HEK293 (cell line): ENCODE data around the gene FAM234A.

ENCODE experiments used
- BCL11A ChIP-seq: fragments of 450-650 bp; formaldehyde crosslinking; IDR thresholded peaks from 2 replicates; pipeline ENCODE4 v1.5.1; 2016; ENCODE audit warnings: low read depth, missing biosample characterization, missing genetic modification characterization
- GLI2 ChIP-seq: fragments of 450-650 bp; formaldehyde crosslinking; IDR thresholded peaks from 2 replicates; pipeline ENCODE4; 2017; ENCODE audit warnings: missing biosample characterization, missing genetic modification characterization, low read depth, borderline replicate concordance
- HOXA7 ChIP-seq: sonication (generic); formaldehyde crosslinking; IDR thresholded peaks from 2 replicates; pipeline ENCODE4 v1.8.1; 2022; ENCODE audit warnings: missing genetic modification reagents, borderline replicate concordance
- KLF1 ChIP-seq: fragments of 450-650 bp; formaldehyde crosslinking; IDR thresholded peaks from 2 replicates; pipeline ENCODE4 v1.5.1; 2016; ENCODE audit warnings: missing biosample characterization, missing genetic modification characterization
- KLF10 ChIP-seq: fragments of 450-650 bp; IDR thresholded peaks from 2 replicates; pipeline ENCODE4 v1.5.1; 2018; ENCODE audit warnings: missing biosample characterization, mild to moderate bottlenecking, missing genetic modification characterization
- KLF9 ChIP-seq: fragments of 450-650 bp; formaldehyde crosslinking; IDR thresholded peaks from 2 replicates; pipeline ENCODE4 v1.5.1; 2016; ENCODE audit warnings: missing biosample characterization, missing genetic modification characterization, low read depth
- MZF1 ChIP-seq: fragments of 450-650 bp; formaldehyde crosslinking; IDR thresholded peaks from 2 replicates; pipeline ENCODE4 v1.5.1; 2017; ENCODE audit warnings: missing biosample characterization, missing genetic modification characterization, borderline replicate concordance
- TCF7L2 ChIP-seq: IDR thresholded peaks from 2 replicates; pipeline ENCODE4 v1.6.1; 2011; ENCODE audit warnings: low read depth, mild to moderate bottlenecking, inconsistent platforms, low read length, moderate library complexity, borderline replicate concordance
- TRIM28 ChIP-seq: IDR thresholded peaks from 2 replicates; pipeline ENCODE4 v1.6.1; 2011; ENCODE audit warnings: low read length, control low read depth, borderline replicate concordance
- ZBTB17 ChIP-seq: fragments of 450-650 bp; formaldehyde crosslinking; IDR thresholded peaks from 2 replicates; pipeline ENCODE4 v1.5.1; 2016; ENCODE audit warnings: missing biosample characterization, missing genetic modification characterization
- ZBTB20 ChIP-seq: fragments of 450-650 bp; formaldehyde crosslinking; IDR thresholded peaks from 2 replicates; pipeline ENCODE4 v1.5.1; 2016; ENCODE audit warnings: missing biosample characterization, missing genetic modification characterization
- ZBTB26 ChIP-seq: fragments of 450-650 bp; formaldehyde crosslinking; optimal IDR thresholded peaks from 2 replicates; pipeline ENCODE3; 2016; ENCODE audit warnings: missing biosample characterization, mild to moderate bottlenecking, missing genetic modification characterization
- ZBTB6 ChIP-seq: fragments of 450-650 bp; formaldehyde crosslinking; IDR thresholded peaks from 2 replicates; pipeline ENCODE4 v1.5.1; 2017; ENCODE audit warnings: missing biosample characterization, missing genetic modification characterization
- ZEB2 ChIP-seq: fragments of 450-650 bp; formaldehyde crosslinking; IDR thresholded peaks from 2 replicates; pipeline ENCODE4 v1.5.1; 2016; ENCODE audit warnings: missing biosample characterization, missing genetic modification characterization
- ZFP69B ChIP-seq: fragments of 450-650 bp; formaldehyde crosslinking; IDR thresholded peaks from 2 replicates; pipeline ENCODE4 v1.5.1; 2016; ENCODE audit warnings: missing biosample characterization, missing genetic modification characterization
- ZNF148 ChIP-seq: fragments of 450-650 bp; formaldehyde crosslinking; IDR thresholded peaks from 2 replicates; pipeline ENCODE4 v1.5.0; 2017; ENCODE audit warnings: missing biosample characterization, missing genetic modification characterization, borderline replicate concordance
- ZNF157 ChIP-seq: fragments of 450-650 bp; formaldehyde crosslinking; IDR thresholded peaks from 2 replicates; pipeline ENCODE4 v1.5.1; 2016; ENCODE audit warnings: missing biosample characterization, missing genetic modification characterization
- ZNF239 ChIP-seq: fragments of 450-650 bp; formaldehyde crosslinking; IDR thresholded peaks from 2 replicates; pipeline ENCODE4 v1.5.1; 2016; ENCODE audit warnings: missing biosample characterization, missing genetic modification characterization
- ZNF26 ChIP-seq: fragments of 450-650 bp; formaldehyde crosslinking; IDR thresholded peaks from 2 replicates; pipeline ENCODE4 v1.5.1; 2016; ENCODE audit warnings: missing biosample characterization, missing genetic modification characterization
- ZNF274 ChIP-seq, 2 experiments: fragments of 200-500 bp in 1 of 2; fragments of 450-650 bp in 1 of 2; sonication (Bioruptor generic) in 1 of 2; formaldehyde crosslinking in 1 of 2; IDR thresholded peaks; 2 replicates each; pipeline versions ENCODE4 v1.5.1 to v1.6.1; 2014 to 2016; ENCODE audit warnings: borderline replicate concordance in 1 of 2, inconsistent platforms in 1 of 2, low read length in 1 of 2, missing biosample characterization in 1 of 2, missing genetic modification characterization in 1 of 2
- ZNF292 ChIP-seq: fragments of 450-650 bp; formaldehyde crosslinking; IDR thresholded peaks from 2 replicates; pipeline ENCODE4 v1.5.1; 2016; ENCODE audit warnings: low read depth, missing biosample characterization, missing genetic modification characterization, borderline replicate concordance
- ZNF335 ChIP-seq: fragments of 450-650 bp; formaldehyde crosslinking; conservative IDR thresholded peaks from 2 replicates; pipeline ENCODE4 v1.5.1; 2016; ENCODE audit warnings: missing biosample characterization, missing genetic modification characterization
- ZNF449 ChIP-seq: fragments of 450-650 bp; formaldehyde crosslinking; IDR thresholded peaks from 2 replicates; pipeline ENCODE4 v1.5.1; 2017; ENCODE audit warnings: missing biosample characterization, mild to moderate bottlenecking, missing genetic modification characterization, moderate library complexity
- ZNF501 ChIP-seq: fragments of 450-650 bp; formaldehyde crosslinking; IDR thresholded peaks from 2 replicates; pipeline ENCODE4 v1.5.1; 2016; ENCODE audit warnings: missing biosample characterization, missing genetic modification characterization
- ZNF596 ChIP-seq: fragments of 450-650 bp; IDR thresholded peaks from 2 replicates; pipeline ENCODE4 v1.5.0; 2018; ENCODE audit warnings: missing biosample characterization, mild to moderate bottlenecking, missing genetic modification characterization, moderate library complexity
- ZNF600 ChIP-seq: fragments of 450-650 bp; formaldehyde crosslinking; IDR thresholded peaks from 2 replicates; pipeline ENCODE4 v1.5.1; 2016; ENCODE audit warnings: missing biosample characterization, missing genetic modification characterization
- ZNF654 ChIP-seq: fragments of 450-650 bp; formaldehyde crosslinking; IDR thresholded peaks from 2 replicates; pipeline ENCODE4 v1.5.1; 2016; ENCODE audit warnings: low read depth, missing biosample characterization, missing genetic modification characterization
- ZNF791 ChIP-seq: fragments of 450-650 bp; formaldehyde crosslinking; IDR thresholded peaks from 2 replicates; pipeline ENCODE4 v1.5.1; 2016; ENCODE audit warnings: missing biosample characterization, missing genetic modification characterization
- ZSCAN16 ChIP-seq: fragments of 450-650 bp; formaldehyde crosslinking; IDR thresholded peaks from 2 replicates; pipeline ENCODE4 v1.5.1; 2016; ENCODE audit warnings: missing biosample characterization, missing genetic modification characterization
- ZSCAN30 ChIP-seq: fragments of 450-650 bp; IDR thresholded peaks from 2 replicates; pipeline ENCODE4 v1.5.1; 2018; ENCODE audit warnings: missing biosample characterization, mild to moderate bottlenecking, missing genetic modification characterization, moderate library complexity

The FAM234A gene

GRCh38 chr16:228852-229730 lies 5.5 kb upstream of the FAM234A start, which contains the start of gene LUC7L (continued):
- peak; percentile 83 for TF ChIP-seq ZBTB26 (tag by site-specific recombination)
- TF ChIP-seq ZNF335: peak; percentile 99
- no peak for TF ChIP-seq BCL11A (tag by site-specific recombination)
- no peak for TF ChIP-seq TRIM28
- peak; percentile 90 for TF ChIP-seq ZSCAN30 (tag by site-specific recombination)
- peak; percentile 83 for TF ChIP-seq ZBTB20
- TF ChIP-seq ZNF292 (tag by site-specific recombination): no peak
- TF ChIP-seq ZEB2 (tag by site-specific recombination): peak; percentile 88
- peak; percentile 91 for TF ChIP-seq ZNF449
- TF ChIP-seq ZNF600 (tag by site-specific recombination): peak; percentile 68
- TF ChIP-seq MZF1 (tag by site-specific recombination): no peak
- no peak for TF ChIP-seq HOXA7 (CRISPR knock-in tag)
- peak; percentile 96 for TF ChIP-seq ZNF501 (tag by site-specific recombination)
- peak; percentile 73 for TF ChIP-seq KLF9 (tag by site-specific recombination)
- no peak for TF ChIP-seq ZNF26 (tag by site-specific recombination)
- peak; percentile 3; the same call in 1 of the 2 replicates for TF ChIP-seq ZBTB6
- no peak for TF ChIP-seq ZNF596 (tag by site-specific recombination)
- peak; percentile 61; the same call in 1 of the 2 replicates for TF ChIP-seq ZFP69B (tag by site-specific recombination)
- no peak for TF ChIP-seq GLI2 (tag by site-specific recombination)
- no peak for TF ChIP-seq ZNF791
- TF ChIP-seq ZNF274 (IDR thresholded peaks at IDR 0.05; ENCODE audit: low read length): no peak
- no peak for TF ChIP-seq ZNF274 (tag by site-specific recombination; IDR thresholded peaks at IDR 0.05; ENCODE audit: borderline replicate concordance)
- no peak for TF ChIP-seq TCF7L2
- TF ChIP-seq ZNF148 (tag by site-specific recombination): no peak
- TF ChIP-seq ZNF157 (tag by site-specific recombination): no peak
- TF ChIP-seq ZNF654 (tag by site-specific recombination): no peak
- peak; percentile 65; the same call in 1 of the 2 replicates for TF ChIP-seq KLF10 (tag by site-specific recombination)
- peak; percentile 96 for TF ChIP-seq ZBTB17 (tag by site-specific recombination)
- TF ChIP-seq ZSCAN16 (tag by site-specific recombination): no peak; the same call in 1 of the 2 replicates
- TF ChIP-seq ZNF239 (tag by site-specific recombination): 0 out of 2 replicates have a peak, but pooled peaks have one; percentile 41
- peak; percentile 58; the same call in 1 of the 2 replicates for TF ChIP-seq KLF1 (tag by site-specific recombination)
